Activated CD8-positive, alpha-beta T cell treated with anti-CD3 and anti-CD28 coated beads for 36 hours (primary cell): Measurements from ENCODE around the gene DDC. TPM values are rescaled to one million over a fixed set of nuclear protein-coding genes. Genes with fewer than 3 reads are reported as not detected.
"Not testable (repeated sequence)": the region's sequence is repeated elsewhere in the genome, so short reads cannot be mapped to it uniquely, and the experiment has no call there.

Source experiments
- ATAC-seq: fragments of 200-7000 bp; cut with Tn5 transposase; one replicate; pipeline ENCODE4 v1.10.0; 2021; ENCODE audit warnings: mild to moderate bottlenecking, moderate library complexity
- CTCF ChIA-PET: fragments of 350-600 bp; sonication (Branson Sonifier 250); formaldehyde crosslinking; loops from one replicate; lab custom pipeline; 2021; ENCODE audit warnings: antibody characterized with exemption; lab: Charles Lee
- POLR2A ChIA-PET: fragments of 350-600 bp; sonication (Branson Sonifier 250); formaldehyde crosslinking; loops from one replicate; lab custom pipeline; 2021; ENCODE audit warnings: antibody characterized with exemption; lab: Charles Lee
- DNase-seq: peaks from one replicate; pipeline ENCODE4 v3.0.0-alpha.2; 2020
- H3K27ac Mint-ChIP-seq: one replicate; pipeline ENCODE4 v1.8.0; 2021; ENCODE audit warnings: mild to moderate bottlenecking, mixed read lengths
- H3K27me3 Mint-ChIP-seq: one replicate; pipeline ENCODE4 v1.8.0; 2021; ENCODE audit warnings: mixed read lengths
- H3K36me3 Mint-ChIP-seq: one replicate; pipeline ENCODE4 v1.8.0; 2021; ENCODE audit warnings: low read depth, mixed read lengths
- H3K4me1 Mint-ChIP-seq: one replicate; pipeline ENCODE4 v1.8.0; 2021; ENCODE audit warnings: low read depth, mixed read lengths
- H3K4me3 Mint-ChIP-seq: one replicate; pipeline ENCODE4 v1.8.0; 2021; ENCODE audit warnings: mild to moderate bottlenecking, moderate library complexity, mixed read lengths
- H3K9me3 Mint-ChIP-seq: one replicate; pipeline ENCODE4 v1.8.0; 2021; ENCODE audit warnings: mixed read lengths
- CTCF ChIP-seq: fragments of 200-600 bp; IDR thresholded peaks from one replicate; pipeline ENCODE4 v1.8.0; 2022; ENCODE audit warnings: antibody characterized with exemption, mild to moderate bottlenecking
- intact Hi-C: fragments of 100-400 bp; cut with micrococcal nuclease; formaldehyde crosslinking; loops from one replicate; pipeline ENCODE4 v1.10.0; 2022
- total RNA-seq, 2 experiments: library from RNA; stranded (reverse); gene quantifications; one replicate each; pipeline ENCODE4 v1.2.3, GENCODE V29; 2021

The DDC gene
- total RNA-seq, 2 experiments from 2014 or later, result 0.36 to 1.2 TPM

- ATAC-seq, H3K27ac Mint-ChIP-seq, H3K4me1 Mint-ChIP-seq, POLR2A ChIA-PET, H3K36me3 Mint-ChIP-seq, H3K27me3 Mint-ChIP-seq, H3K4me3 Mint-ChIP-seq, CTCF ChIA-PET, intact Hi-C loops, DNase-seq: not testable (repeated sequence)
- peaks cover 26% of the 10 kb centered on the region for H3K9me3 Mint-ChIP-seq
These were observed 15.5 kb upstream of the DDC start for GRCh38 chr7:50580666-50581065.

GRCh38 chr7:50580057-50580456 is 14.9 kb upstream of the DDC start:
- H3K27me3 Mint-ChIP-seq, result peaks cover 4% of the 10 kb centered on the region
- TF ChIP-seq CTCF, result no peak
- ChIA-PET POLR2A (no interaction called here), CTCF (no interaction called here)
- peaks cover 2% of the 10 kb centered on the region for H3K36me3 Mint-ChIP-seq
- ATAC-seq (no peak), DNase-seq (no peak)
- intact Hi-C loops, result no loop called here
- no peak overlapping the region for H3K4me3 Mint-ChIP-seq
- peaks cover 26% of the 10 kb centered on the region for H3K9me3 Mint-ChIP-seq
- no peaks in the 10 kb centered on the region for H3K4me1 Mint-ChIP-seq
- no peak overlapping the region for H3K27ac Mint-ChIP-seq

GRCh38 chr7:50578105-50578504 is 12.9 kb upstream of the DDC start:
- H3K9me3 Mint-ChIP-seq, result peaks cover 16% of the 10 kb centered on the region
- H3K36me3 Mint-ChIP-seq, CTCF ChIA-PET, H3K27ac Mint-ChIP-seq, H3K27me3 Mint-ChIP-seq, H3K4me1 Mint-ChIP-seq, intact Hi-C loops, ATAC-seq, H3K4me3 Mint-ChIP-seq, POLR2A ChIA-PET, DNase-seq: not testable (repeated sequence)

GRCh38 chr7:50577569-50577968 is 12.4 kb upstream of the DDC start:
- TF ChIP-seq CTCF, result no peak

GRCh38 chr7:50576388-50576787 is 11.2 kb upstream of the DDC start:
- POLR2A ChIA-PET, intact Hi-C loops, H3K36me3 Mint-ChIP-seq, H3K4me3 Mint-ChIP-seq, H3K4me1 Mint-ChIP-seq, ATAC-seq, H3K27ac Mint-ChIP-seq, H3K9me3 Mint-ChIP-seq, DNase-seq, H3K27me3 Mint-ChIP-seq, CTCF ChIA-PET: not testable (repeated sequence)

More at GRCh38 chr7:50577569-50577968, 12.4 kb upstream of the DDC start:
- peaks cover 12% of the 10 kb centered on the region for H3K9me3 Mint-ChIP-seq
- H3K4me3 Mint-ChIP-seq, result no peak overlapping the region
- ChIA-PET POLR2A (no interaction called here), CTCF (no interaction called here)
- no peaks in the 10 kb centered on the region for H3K36me3 Mint-ChIP-seq
- no peak overlapping the region for H3K27ac Mint-ChIP-seq
- peaks cover 5% of the 10 kb centered on the region for H3K27me3 Mint-ChIP-seq
- H3K4me1 Mint-ChIP-seq, result no peaks in the 10 kb centered on the region
- DNase-seq (no peak), ATAC-seq (no peak)
- intact Hi-C loops, result no loop called here

- TF ChIP-seq CTCF, result no peak
- Mint-ChIP-seq H3K27me3 (peaks cover 4% of the 10 kb centered on the region), H3K27ac (no peak overlapping the region), H3K9me3 (peaks cover 2% of the 10 kb centered on the region), H3K4me1 (no peaks in the 10 kb centered on the region), H3K36me3 (no peaks in the 10 kb centered on the region), H3K4me3 (no peak overlapping the region)
- ChIA-PET CTCF (no interaction called here), POLR2A (no interaction called here)
- intact Hi-C loops, result no loop called here
- ATAC-seq (no peak), DNase-seq (no peak)
These were observed 2.6 kb upstream of the DDC start for GRCh38 chr7:50567715-50568261.
